Brain pericyte (primary cell): ENCODE measurements around the gene SLC35B3.
"Not testable (repeated sequence)": the region's sequence is repeated elsewhere in the genome, so short reads cannot be mapped to it uniquely, and the experiment has no call there.

ENCODE experiments used
- DNase-seq: peaks from one replicate; pipeline ENCODE4 v3.0.0-alpha.2; 2012; ENCODE audit warnings: low read depth, low spot score

The SLC35B3 gene

DNA sequence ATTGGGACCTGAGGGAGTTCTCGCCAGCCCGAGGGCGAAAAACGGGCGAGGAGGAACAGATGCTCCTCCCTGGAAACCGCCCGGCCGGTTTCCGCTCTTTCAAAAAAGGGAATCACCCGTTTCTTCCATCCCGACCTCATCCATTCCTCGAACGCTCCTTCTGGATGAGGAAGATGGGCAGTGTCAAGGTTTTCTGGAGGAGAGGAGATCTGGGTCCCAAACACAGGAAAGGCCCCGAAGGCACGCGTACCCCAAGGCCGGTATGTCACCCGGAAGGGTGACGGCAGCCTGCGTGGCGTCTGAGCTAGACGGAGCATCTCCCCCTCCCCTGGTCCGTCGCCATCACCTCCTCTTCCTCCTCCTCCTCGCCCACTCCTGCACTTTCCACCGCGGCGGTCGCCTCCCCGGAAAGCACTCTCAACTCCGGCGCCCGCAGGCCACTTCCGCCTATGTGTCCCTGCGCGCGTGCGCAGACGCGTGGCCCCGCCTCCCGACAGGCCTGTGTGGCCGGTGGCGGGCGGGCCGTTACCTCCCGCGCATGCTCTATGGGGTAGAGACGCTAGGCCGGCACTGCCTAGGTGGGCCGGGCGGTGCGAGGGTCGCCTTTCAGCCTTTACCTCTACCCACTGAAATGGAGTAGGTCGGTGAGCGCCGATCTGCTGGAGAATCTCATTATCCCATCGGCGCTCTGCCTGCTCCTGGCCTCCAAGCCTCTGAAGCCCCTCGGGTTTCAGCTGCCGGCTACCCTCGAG is at the start of gene SLC35B3:
TSS of gene SLC35B3 (minus strand) at position 453 of the 752 bp plus-strand sequence.
- DNase-seq = peak; percentile 82

DNA sequence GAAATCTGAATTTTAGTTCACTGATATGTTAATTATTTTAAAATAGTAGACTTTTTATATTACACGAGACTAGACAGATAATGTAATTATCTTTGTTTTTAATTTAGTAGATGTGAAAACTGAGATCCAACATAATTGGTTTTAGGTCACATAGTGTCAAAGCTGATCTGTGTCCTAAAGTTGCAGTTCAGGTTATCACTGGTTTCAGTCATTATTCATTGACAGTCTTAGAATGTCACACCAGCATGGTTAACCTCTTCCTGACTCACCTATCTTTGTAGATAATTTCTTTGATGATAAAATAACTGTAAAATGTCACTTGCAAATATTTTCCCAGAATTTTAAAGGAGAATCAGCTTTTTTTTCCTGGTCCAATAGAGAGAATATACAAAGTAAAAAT is 48.3 kb upstream of the SLC35B3 start:
- DNase-seq = no peak

DNA sequence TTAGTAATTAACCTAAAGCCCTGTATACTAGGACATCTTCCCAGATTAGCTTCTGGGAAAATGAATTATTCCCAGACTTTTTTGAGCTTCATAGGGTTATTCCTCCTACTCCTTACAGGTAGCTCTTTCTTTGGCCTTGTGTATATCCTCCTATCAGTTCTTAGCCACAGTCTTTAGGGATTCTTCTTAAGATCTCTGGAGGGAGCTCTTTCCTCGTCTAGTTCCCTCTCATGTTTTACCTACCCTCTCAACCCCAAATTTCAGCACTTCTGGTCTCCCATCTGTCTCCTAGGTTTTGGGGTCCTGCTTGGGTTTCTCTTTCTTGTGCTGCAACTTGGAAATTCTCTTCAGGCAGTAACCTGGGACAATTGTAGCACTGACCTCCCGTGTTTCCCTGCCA is 46.4 kb upstream of the SLC35B3 start:
- no peak for DNase-seq

DNA sequence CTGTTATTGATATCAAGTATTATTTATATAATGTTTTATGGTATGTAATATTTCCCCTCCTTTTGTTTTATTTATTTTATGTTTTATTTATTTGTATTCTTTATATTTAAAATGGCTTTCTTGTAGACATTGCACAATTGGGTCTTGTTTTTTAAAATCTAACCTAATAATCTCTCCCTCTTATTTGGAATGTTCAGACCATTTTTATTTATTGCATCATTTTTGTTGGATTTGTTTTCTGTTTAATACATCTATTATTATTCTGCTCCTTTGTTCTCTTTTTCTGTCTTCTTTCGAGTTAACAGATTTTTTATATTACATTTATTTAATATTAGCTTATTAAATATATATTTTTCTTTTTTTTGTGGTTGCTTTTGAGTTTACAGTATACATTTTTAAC is 43.1 kb upstream of the SLC35B3 start:
- no peak for DNase-seq

DNA sequence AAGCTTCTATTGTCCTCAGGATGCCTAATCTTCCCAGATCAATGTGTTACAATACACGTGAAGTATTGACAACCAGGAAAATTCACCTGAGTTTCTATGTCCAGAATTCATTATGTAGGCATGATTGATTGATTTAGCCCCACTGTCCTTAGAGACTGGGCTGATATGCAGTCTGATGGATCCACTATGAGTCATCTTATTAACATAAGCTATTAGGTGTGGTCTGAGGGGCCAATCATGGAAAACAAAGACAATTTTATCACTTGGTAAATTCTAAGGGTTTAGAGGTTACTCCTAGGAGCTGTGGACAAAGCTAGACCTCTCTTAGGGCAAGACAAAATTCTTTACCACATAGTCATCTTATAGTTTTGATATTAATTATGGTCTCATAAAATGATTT is 41.3 kb upstream of the SLC35B3 start:
- DNase-seq = no peak

DNA sequence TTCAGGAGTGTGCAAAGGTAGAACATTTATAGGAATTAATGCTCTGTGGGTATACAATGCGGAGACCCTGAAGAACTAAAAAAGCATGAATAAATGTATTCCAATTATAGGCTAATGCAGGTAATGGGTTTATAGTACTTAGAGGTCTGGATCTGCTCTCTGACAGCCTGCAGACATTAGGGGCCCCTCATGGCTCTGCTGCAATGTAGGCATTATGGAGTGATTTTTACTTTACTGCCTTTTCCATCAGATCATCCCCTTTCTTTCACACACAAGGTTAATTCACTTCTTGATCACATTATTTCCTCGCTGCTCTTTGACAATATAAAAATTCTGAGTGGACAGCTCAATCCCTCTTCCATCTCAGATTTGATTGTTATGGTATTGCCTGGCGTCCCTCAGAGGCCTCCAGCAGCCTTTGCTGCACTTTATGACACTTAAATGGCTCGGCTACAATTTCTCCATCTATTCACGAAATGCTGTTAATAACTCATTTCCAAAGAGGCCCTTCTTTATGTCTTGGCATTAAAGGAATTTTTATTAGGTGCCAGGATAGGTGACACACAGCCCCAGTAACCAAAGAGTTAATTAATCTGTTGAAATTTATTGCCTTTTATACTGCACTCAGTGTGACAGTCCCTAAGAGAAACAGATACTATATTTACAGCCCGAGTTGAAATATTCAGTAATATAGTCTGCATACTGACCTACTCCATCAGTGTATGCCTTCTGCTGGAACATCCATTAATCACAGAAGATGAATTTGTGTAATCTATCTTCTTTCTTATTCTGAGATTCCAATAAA is 33.4 kb upstream of the SLC35B3 start:
- DNase-seq = no peak

DNA sequence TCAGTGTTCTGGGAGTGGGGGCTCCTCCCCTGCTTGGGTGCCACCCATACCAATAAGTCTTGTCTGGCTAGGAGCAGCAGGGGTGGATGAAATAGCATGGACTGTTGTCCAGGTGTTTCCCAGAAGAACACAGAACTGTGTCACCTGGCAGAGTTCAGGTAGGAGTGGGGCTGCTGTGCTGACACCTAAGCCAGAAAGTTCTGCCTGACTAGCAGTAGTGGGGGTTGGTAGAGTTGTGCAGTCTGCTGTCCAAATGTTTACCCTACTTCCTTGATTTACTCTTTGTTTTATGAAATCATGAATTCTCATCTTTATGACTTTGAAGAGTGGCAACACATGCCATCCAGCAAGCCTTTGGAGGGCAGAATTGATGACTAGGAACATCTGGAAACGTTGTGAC is 27.3 kb upstream of the SLC35B3 start:
- no peak for DNase-seq

DNA sequence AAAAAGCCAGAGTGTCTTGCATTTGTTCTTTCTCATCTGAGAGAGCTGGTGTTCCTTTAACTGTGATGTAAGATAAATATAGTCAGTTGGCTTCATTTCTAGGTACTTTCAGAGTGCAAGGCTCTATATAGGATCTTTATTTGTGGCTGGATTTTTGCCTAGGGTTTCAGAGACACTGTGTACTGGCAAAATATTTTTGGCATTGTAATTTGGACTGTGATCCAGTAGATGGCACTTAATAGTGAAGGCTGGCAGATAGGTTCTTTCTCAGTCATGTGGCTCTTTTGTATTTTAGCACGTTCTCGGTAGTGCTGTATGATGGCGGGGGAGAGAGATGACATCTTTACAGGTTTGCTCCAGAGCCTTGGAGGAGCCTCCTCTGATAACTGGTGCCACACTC is 26.8 kb upstream of the SLC35B3 start:
- DNase-seq = no peak

DNA sequence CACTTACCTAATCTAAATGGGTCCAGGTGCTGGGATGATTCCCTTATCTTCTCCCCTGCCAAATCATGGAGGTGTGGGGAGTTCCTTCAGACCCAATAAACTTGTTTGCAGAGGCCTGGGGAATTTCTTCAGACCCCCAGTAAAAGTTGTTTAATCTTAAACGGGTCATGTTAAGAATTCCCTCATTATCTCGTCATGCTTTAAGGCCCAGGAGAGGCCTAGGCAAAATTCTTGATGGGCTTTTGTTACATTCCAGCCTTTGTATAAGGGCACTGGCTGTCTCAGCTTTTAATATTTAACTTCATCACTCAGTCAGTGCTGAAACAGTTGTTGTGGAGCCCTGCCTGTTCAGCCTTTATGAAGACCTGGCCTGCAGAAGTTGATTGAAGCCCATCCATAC is 11.0 kb upstream of the SLC35B3 start:
- no peak for DNase-seq

DNA sequence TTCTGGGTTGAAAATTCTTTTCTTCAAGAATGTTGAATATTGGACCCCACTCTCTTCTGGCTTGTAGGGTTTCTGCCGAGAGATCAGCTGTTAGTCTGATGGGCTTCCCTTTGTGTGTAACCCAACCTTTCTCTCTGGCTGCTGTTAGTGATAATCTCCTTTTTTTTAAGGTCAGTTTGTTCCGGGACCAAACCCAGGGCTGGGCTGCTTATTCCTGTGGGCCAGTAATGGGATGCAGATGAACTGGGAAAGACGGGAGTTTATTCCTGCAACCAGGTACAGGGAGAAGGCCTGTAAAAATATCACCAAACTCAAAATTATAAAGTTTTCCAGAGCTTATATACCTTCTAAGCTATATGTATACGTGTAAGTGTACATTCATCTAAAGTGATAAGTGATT is 10.6 kb upstream of the SLC35B3 start:
- not testable (repeated sequence) for DNase-seq

DNA sequence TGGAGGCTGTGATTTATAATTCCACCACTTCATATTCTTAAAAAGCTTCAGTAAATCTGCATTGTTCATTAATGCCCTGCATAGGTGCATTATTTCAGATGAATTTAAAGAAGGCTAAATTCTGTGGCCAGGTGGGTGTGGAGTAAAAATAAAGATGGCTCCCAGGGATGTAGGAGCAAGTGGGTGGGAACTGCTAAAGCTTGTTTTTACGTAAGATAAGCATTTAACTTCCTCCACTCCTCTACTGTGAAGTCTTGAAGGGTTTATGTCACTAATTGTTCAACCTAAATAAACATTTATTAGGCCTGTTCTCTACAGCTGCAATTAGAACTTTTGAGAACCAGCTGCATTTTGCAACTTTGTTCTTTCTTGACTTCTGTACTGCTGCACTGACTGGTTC is 6.8 kb upstream of the SLC35B3 start:
- no peak for DNase-seq

DNA sequence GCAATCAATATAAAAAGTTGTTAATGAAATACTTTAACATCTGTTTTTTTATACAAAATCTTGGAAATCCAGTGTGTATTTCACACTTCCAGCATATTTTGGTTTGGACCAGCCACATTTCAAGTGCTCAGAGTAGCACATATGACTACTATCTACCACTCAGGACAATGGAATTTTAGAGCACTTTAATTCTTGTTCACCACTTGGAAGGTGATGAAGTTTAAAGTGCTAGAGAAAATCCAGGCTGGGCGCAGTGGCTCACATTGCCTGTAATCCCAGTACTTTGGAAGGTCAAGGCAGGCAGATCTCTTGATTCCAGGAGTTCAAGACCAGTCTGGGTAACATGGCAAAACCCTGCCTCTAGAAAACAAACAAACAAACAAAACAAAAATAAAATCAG is 6.1 kb upstream of the SLC35B3 start:
- DNase-seq = no peak

DNA sequence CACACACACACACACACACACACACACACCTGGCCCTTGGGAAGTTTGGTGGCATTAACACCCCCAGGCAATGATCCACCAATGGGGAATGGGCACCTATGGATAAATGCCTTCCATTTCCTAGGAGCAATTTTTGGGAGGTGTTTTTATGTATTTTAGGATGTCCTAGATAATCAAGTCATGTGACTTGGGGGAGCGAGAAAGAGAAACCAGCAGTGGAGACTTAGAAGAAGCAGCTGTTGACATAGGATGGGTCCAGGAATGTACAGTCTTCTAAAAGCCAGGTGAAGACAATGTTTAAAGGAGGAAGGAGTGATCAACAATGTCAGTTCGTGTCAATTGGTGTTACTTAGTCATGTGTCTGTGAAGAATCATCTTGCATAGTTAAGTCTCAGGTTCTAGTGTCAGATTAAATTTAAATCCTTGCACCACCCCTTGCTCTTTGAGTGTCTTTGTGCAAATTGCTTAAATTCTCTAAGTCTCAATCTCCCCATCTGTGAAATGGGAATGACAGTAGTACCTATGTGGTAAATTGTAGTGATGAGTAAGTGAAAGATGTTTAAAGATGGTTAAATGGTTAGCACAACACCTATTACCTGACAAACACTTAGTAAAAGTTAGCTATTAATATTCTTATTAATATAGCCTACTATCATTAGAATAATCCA is 4.4 kb upstream of the SLC35B3 start:
- no peak for DNase-seq

DNA sequence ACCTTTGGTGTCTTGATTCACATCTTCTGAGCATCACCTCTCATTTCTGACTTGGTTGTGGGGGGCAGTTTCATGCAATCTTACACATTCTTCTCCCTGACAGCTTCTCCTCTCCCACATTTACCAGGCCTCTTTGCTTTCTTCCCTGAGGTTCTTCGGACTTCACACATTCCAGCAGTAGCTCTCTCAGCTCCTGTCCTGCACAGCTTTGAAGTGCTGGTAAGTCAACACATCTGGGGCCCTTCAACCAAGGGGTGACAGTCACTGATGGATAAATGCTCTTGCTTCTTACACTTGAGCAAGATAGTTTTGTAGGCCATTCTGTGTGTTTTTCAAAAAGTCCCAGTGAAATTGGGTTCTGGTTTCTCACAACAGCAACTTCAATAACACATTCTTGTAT is 2.5 kb upstream of the SLC35B3 start:
- DNase-seq = no peak

DNA sequence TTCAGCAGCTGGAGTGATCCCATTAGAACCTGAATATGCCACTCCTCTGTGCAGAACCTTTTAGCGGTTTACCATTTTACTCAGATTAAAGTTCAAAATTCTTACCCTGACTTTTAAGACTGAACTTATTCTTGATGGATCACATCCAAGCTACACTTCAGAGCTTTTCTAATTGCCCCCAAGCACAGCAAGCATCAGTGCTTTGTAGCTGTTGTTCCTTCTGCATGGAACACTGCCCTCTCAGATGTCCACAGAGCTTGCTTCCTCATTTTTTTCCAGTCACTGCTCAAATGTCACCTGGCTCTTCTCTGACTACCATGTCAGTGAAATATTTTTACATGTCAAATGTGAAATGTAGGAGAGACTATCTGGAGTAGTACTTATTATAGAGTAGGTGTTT is 1.6 kb upstream of the SLC35B3 start:
- DNase-seq = no peak

DNA sequence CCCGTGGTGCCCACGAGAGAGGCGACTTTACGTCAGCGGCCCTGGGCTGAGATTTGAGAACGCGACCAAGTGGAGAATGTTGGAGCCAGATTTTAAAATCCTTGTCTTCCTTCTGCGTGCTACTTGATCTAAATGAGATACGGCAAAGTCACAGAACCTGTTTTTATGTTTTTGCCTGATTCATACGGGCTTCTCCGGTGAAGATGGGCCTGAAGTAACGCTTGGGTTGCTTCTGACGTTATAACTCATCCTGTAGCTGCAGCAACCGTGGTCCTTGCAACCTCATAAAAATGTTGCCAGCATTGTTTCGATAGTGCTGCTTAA is 462 bp upstream of the SLC35B3 start:
- no peak for DNase-seq

DNA sequence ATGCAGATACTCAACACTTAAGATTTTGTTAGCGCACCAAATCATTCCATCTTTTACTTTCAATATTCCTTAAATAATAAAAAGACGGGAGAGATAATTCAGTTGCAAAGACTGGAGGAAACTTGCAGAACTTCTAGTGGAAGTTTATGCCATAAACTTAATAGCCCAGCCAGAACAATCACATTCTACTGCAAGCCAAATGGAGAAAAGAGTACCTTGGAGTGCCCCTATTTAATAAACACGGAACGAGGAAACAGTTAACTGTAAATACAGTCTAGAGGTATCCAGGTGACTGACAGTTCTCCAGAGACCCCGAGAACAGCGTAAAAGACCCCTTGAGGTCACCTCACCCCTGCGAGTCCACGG is 635 bp downstream of the SLC35B3 start:
- no peak for DNase-seq

DNA sequence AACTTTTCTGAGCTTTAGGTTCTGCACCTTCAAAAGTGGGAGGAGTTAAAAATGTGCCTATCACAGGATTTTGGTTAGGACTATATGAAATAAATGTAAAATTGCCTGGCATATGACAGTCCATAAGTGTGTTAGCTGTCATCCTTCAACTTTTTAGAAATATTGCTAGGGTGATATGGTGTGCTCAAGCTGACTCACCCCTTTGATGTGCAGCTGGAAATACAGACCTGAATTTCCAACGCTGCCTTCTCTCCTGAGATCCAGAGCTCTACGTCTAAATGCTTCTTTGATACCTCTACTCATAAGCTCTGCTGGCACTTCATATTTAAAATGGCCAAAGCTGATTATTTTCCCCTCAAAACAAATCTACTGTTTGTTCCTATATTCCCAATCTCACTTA is 2.7 kb downstream of the SLC35B3 start:
- no peak for DNase-seq

DNA sequence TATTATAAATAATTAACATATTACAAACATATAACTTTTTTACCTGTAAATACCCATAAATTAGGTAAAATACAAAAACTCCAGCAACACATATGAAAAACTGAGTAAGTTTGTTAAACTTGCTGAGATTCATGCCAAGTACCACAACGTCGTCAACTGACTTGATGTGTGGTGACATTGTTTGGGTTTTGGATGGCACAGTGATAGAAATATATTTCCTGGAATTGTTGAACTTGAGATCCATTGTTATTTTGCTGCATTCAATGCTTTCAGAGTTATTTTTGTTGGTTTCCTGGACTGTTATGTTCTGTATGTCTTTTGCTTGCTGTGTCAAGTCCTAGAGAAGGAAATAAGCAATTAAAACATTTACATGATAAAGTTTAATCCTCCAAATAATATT is 5.5 kb downstream of the SLC35B3 start:
- DNase-seq = no peak

DNA sequence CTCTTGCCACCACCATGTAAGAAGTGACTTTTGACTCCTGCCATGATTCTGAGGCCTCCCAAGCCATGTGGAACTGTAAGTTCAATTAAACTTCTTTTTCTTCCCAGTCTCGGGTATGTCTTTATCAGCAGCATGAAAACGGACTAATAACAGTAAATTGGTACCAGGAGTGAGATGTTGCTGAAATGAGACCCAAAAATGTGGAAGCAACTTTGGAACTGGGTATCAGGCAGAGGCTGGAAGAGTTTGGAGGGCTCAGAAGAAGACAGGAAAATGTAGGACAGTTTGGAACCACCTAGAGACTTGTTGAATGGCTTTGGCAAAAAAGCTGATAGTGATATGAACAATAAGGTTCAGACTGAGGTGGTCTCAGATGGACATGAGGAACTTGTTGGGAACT is 8.8 kb downstream of the SLC35B3 start:
- DNase-seq = not testable (repeated sequence)

DNA sequence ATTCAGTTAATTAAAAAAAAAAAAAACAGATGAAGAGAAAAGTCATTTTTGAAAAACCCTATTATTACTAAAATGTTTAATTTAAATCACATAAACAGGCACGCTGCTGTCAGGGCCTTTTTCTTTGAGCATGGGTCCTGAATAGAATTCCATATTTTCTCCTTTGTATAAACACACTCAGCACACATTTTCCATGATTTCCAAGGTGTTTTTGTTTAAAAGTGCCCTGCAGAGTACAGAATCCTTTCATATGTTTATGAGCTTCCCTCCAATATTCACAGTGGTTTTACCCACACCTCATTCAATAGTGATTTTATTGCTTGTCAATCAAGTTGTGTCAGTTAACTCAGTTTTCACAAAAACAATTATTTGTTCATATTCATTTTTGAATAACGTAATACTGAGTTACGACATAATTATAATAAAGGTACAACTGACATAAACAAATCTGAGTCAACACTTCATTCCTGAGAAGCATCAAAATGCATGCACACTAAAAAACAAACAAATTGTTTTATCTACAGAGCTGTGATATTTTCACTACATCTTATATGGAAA is 15.2 kb downstream of the SLC35B3 start:
- no peak for DNase-seq

DNA sequence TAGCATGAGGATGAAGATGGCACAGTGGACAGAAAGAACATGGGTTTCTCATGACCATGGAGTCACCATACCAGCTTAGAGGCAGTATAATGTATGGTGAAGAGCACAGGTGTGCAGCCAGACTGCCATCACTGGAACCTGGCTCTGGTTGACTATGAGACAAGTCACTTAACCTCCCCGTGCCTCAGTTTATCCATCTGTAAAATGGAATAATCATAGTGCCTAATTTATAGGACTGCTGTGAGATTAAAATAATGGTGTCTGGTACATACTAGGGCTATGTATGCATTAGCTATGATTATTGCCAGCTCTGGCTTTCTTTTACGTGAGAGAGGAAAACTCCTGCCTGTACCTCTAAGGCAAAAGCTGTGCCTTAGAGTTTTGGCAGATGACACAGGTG is 19.4 kb downstream of the SLC35B3 start:
- no peak for DNase-seq

DNA sequence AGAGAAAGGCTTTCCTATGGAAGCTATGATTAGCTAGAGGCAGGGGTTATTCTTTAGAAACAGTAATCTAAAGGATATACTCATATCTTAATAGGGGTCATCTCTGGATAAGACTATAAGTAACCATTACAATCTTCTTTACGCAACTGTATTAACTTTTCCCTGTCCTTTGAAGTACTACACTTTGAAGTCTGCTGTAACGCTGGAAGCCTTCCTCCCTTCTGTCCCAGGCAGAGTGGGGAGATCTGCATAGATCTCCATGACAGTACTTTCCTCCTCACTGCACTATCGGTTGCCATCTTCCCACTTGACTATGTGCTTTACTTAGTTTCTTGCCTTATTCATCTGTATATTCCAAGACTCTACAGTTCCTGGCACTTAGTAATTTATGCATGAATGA is 20.1 kb downstream of the SLC35B3 start:
- no peak for DNase-seq
